ENCODE measurements around the gene TC2N. TPM values are rescaled to one million over a fixed set of nuclear protein-coding genes. Genes with fewer than 3 reads are reported as not detected.

The TC2N gene
- total RNA-seq, 3 donors from 2014 or later (not counting 1 experiment from before 2014, with no cell fraction given), result 83.1 to 157 (median 126) TPM

DNA sequence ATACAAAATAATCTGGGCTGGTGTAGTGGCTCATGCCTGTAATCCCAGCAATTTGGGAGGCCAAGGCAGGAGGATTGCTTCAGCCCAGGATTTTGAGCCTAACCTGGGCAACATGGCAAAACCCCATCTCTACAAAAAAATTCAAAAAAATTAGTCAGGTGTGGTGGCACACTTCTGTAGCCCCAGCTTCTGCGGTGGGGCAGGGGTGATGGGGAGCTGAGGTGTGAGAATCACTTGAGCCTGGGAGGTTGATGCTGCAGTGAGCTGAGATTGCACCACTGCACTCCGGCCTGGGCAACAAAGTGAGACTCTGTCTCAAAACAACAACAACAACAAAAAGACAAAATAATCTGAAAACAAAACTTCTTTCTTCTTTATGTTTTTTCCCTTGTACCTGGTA is 66.0 kb downstream of the TC2N start:
- Histone ChIP-seq H3K4me1 (ENCODE audit: control insufficient read depth, insufficient read depth, low read length) (no peaks in the 10 kb centered on the region), H3K27ac (ENCODE audit: low read length) (no peak overlapping the region), H3K9me3 (ENCODE audit: control insufficient read depth, insufficient read depth, low read length) (peaks cover 7% of the 10 kb centered on the region), H3K36me3 (ENCODE audit: control insufficient read depth, insufficient read depth, low read length) (peaks cover 37% of the 10 kb centered on the region), H3K27me3 (ENCODE audit: control insufficient read depth, insufficient read depth, low read length) (no peaks in the 10 kb centered on the region), H3K4me3 (ENCODE audit: low read length) (no peak overlapping the region)
- H3K36me3 Mint-ChIP-seq, result peaks cover 7% of the 10 kb centered on the region
- no peak overlapping the region for H3K4me3 Mint-ChIP-seq
- peaks cover 3 to 7% of the 10 kb centered on the region in 2 donors for H3K9me3 Mint-ChIP-seq
- H3K4me1 Mint-ChIP-seq, result peaks cover 1 to 3% of the 10 kb centered on the region in 2 donors
- intact Hi-C loops (cut with micrococcal nuclease), result no loop called here
- ATAC-seq (peak in 2 of 3 donors; percentile 31 to 53), DNase-seq (peak in 1 of 2 donors; percentile 11)
- TF ChIP-seq, protein P1, sequence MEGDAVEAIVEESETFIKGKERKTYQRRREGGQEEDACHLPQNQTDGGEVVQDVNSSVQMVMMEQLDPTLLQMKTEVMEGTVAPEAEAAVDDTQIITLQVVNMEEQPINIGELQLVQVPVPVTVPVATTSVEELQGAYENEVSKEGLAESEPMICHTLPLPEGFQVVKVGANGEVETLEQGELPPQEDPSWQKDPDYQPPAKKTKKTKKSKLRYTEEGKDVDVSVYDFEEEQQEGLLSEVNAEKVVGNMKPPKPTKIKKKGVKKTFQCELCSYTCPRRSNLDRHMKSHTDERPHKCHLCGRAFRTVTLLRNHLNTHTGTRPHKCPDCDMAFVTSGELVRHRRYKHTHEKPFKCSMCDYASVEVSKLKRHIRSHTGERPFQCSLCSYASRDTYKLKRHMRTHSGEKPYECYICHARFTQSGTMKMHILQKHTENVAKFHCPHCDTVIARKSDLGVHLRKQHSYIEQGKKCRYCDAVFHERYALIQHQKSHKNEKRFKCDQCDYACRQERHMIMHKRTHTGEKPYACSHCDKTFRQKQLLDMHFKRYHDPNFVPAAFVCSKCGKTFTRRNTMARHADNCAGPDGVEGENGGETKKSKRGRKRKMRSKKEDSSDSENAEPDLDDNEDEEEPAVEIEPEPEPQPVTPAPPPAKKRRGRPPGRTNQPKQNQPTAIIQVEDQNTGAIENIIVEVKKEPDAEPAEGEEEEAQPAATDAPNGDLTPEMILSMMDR (IDR thresholded peaks at IDR 0.05), result no peak
- peak overlapping the region in 1 of 2 donors; percentile 24 for H3K27ac Mint-ChIP-seq
- 80% methylated on average over 2 of the region's 2 CpGs for WGBS (ENCODE audit: insufficient coverage)
- no peaks in the 10 kb centered on the region for H3K27me3 Mint-ChIP-seq (ENCODE audit: low read depth in 2 of 2)

DNA sequence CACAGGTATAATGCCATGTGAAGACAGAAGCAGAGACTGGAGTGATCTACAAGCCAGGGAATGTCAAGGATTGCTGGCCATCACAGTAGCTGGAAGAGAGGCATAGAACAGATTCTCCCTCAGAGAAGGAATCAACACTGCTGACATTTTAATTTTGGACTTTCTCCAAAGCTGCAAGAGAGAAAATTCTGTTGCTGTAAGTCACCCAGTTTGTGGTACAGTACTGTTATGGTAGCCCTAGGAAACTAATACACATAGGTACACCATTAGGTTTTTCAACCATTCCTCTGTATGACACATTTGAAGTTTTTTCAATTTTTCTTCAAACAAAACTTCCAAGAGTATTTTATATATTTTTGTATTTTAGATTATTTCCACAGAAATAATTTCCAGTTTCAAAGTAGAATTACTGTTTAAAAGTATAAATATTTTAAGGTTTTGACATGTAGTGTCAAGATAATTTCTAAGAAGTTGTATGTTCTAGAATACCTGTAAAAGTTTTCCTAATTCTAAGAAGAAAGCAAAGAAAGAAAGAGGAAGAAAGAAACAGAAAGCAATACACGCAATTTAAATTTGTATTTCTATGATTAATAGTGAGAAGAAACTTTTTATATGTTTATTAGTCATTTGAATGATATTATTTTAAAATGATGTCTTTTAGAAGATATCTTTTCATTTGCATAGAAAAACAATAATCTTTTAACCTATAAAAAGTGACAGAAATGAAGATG is 70.6 kb downstream of the TC2N start:
- H3K4me3 Mint-ChIP-seq, result no peak overlapping the region
- TF ChIP-seq, protein P1 (IDR thresholded peaks at IDR 0.05), result no peak
- no peaks in the 10 kb centered on the region for H3K27me3 Mint-ChIP-seq (ENCODE audit: low read depth in 2 of 2)
- H3K27ac Mint-ChIP-seq, result no peak overlapping the region
- H3K36me3 Mint-ChIP-seq, result peaks cover 25% of the 10 kb centered on the region
- DNase-seq (no peak), ATAC-seq (no peak)
- intact Hi-C loops (cut with micrococcal nuclease), result no loop called here
- Histone ChIP-seq H3K27ac (ENCODE audit: low read length) (no peak overlapping the region), H3K36me3 (ENCODE audit: control insufficient read depth, insufficient read depth, low read length) (peaks cover 50% of the 10 kb centered on the region), H3K27me3 (ENCODE audit: control insufficient read depth, insufficient read depth, low read length) (no peaks in the 10 kb centered on the region), H3K4me1 (ENCODE audit: control insufficient read depth, insufficient read depth, low read length) (no peaks in the 10 kb centered on the region), H3K9me3 (ENCODE audit: control insufficient read depth, insufficient read depth, low read length) (no peaks in the 10 kb centered on the region), H3K4me3 (ENCODE audit: low read length) (no peak overlapping the region)
- H3K4me1 Mint-ChIP-seq, result peaks cover 4 to 7% of the 10 kb centered on the region in 2 donors
- H3K9me3 Mint-ChIP-seq, result no peaks in the 10 kb centered on the region
- no CpG with 5 or more reads among the region's 1 CpG for WGBS (ENCODE audit: insufficient coverage)

DNA sequence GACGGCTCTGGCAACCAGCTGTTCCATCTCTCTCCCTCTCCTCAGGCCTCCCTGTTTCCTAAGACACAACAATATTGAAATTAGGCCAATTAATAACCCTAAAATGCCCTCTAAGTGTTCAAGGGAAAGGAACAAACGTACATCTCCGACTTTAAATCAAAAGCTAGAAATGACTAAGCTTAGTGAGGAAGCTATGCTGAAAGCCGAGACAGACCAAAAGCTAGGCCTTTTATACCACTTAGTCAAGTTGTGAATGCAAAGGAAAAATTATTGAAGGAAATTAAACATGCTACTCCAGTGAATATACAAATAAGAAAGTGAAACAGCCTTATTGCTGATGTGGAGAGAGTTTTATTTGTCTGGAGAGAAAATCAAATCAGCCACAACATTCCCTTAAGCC is 73.6 kb downstream of the TC2N start:
- Histone ChIP-seq H3K27me3 (ENCODE audit: control insufficient read depth, insufficient read depth, low read length) (no peaks in the 10 kb centered on the region), H3K36me3 (ENCODE audit: control insufficient read depth, insufficient read depth, low read length) (peaks cover 50% of the 10 kb centered on the region)
- intact Hi-C loops (cut with micrococcal nuclease), result no loop called here

More for the DNA sequence above, 73.6 kb downstream of the TC2N start:
- WGBS (ENCODE audit: insufficient coverage), result 95% methylated on average over 3 of the region's 4 CpGs
- DNase-seq (no peak), ATAC-seq (no peak)
- H3K27me3 Mint-ChIP-seq (ENCODE audit: low read depth in 2 of 2), result no peaks in the 10 kb centered on the region
- no peak overlapping the region for H3K4me3 Mint-ChIP-seq
- Histone ChIP-seq H3K4me1 (ENCODE audit: control insufficient read depth, insufficient read depth, low read length) (no peaks in the 10 kb centered on the region), H3K9me3 (ENCODE audit: control insufficient read depth, insufficient read depth, low read length) (no peaks in the 10 kb centered on the region), H3K27ac (ENCODE audit: low read length) (no peak overlapping the region), H3K4me3 (ENCODE audit: low read length) (no peak overlapping the region)
- peaks cover 26% of the 10 kb centered on the region for H3K36me3 Mint-ChIP-seq
- peaks cover 4 to 7% of the 10 kb centered on the region in 2 donors for H3K4me1 Mint-ChIP-seq
- H3K27ac Mint-ChIP-seq, result peak overlapping the region; percentile 4 to 41
- H3K9me3 Mint-ChIP-seq, result no peaks in the 10 kb centered on the region
- TF ChIP-seq, protein P1 (IDR thresholded peaks at IDR 0.05), result no peak
